OCI-LY3 (cell line): ENCODE results near the gene STX2.
"Not testable (repeated sequence)": the region's sequence is repeated elsewhere in the genome, so short reads cannot be mapped to it uniquely, and the experiment has no call there.

Experiments
- H2AFZ ChIP-seq: fragments of 200-600, 300-600 bp; shearing (Covaris generic); 2 replicates; pipeline ENCODE4 v1.6.0; 2014; ENCODE audit warnings: antibody characterized with exemption, low read depth, low read length
- H3K27ac ChIP-seq: fragments of 200-600, 300-600 bp; sonication (generic); 2 replicates; pipeline ENCODE4 v1.5.1; 2014; ENCODE audit warnings: mild to moderate bottlenecking, low read length, moderate library complexity, mixed read lengths
- H3K27me3 ChIP-seq: fragments of 200-600, 300-600 bp; sonication (generic); 2 replicates; pipeline ENCODE4 v1.6.1; 2014; ENCODE audit warnings: low read depth, low read length, mixed read lengths
- H3K36me3 ChIP-seq: fragments of 200-600, 300-600 bp; sonication (generic); replicated peaks from 2 replicates; pipeline ENCODE3; 2014; ENCODE audit warnings: low read depth, low read length, mixed read lengths
- H3K4me1 ChIP-seq: fragments of 300-600, 200-600 bp; sonication (generic); 2 replicates; pipeline ENCODE4 v1.6.1; 2014; ENCODE audit warnings: low read length, mixed read lengths
- H3K4me2 ChIP-seq: fragments of 200-600, 300-600 bp; sonication (generic); 2 replicates; pipeline ENCODE4 v1.6.1; 2014; ENCODE audit warnings: low read length, mixed read lengths
- H3K4me3 ChIP-seq: fragments of 300-600, 200-600 bp; sonication (generic); 2 replicates; pipeline ENCODE4 v1.5.1; 2014; ENCODE audit warnings: antibody characterized with exemption, mild to moderate bottlenecking, low read length, moderate library complexity
- H3K79me2 ChIP-seq: fragments of 300-600, 200-600 bp; shearing (Covaris generic); 2 replicates; pipeline ENCODE4 v1.6.1; 2014; ENCODE audit warnings: mild to moderate bottlenecking, low read length, mixed read lengths
- H3K9ac ChIP-seq: fragments of 300-600, 200-600 bp; shearing (Covaris generic); 2 replicates; pipeline ENCODE4 v1.6.0; 2014; ENCODE audit warnings: mild to moderate bottlenecking, low read length, moderate library complexity
- H3K9me3 ChIP-seq: fragments of 200-600, 300-600 bp; shearing (Covaris generic); 2 replicates; pipeline ENCODE4 v1.6.1; 2014; ENCODE audit warnings: low read length, mixed read lengths; ENCODE audit not compliant: insufficient read depth
- H4K20me1 ChIP-seq: fragments of 200-600, 300-600 bp; sonication (generic); 2 replicates; pipeline ENCODE4 v1.6.1; 2016; ENCODE audit warnings: low read length, mixed read lengths; ENCODE audit not compliant: insufficient read depth
- CTCF ChIP-seq: fragments of 200-600, 300-600 bp; sonication (generic); IDR thresholded peaks from 2 replicates; pipeline ENCODE4 v1.5.1; 2014; ENCODE audit warnings: antibody characterized with exemption, low read length, low read depth
- EZH2phosphoT487 ChIP-seq: fragments of 200-600 bp; shearing (Covaris generic); IDR thresholded peaks from 2 replicates; pipeline ENCODE4 v1.6.1; 2018; ENCODE audit warnings: antibody characterized with exemption, mixed run types, low read depth

Gene STX2

GRCh38 chr12:130871286-130872178, 32.5 kb upstream of the STX2 start, which contains the start of gene RAN:
Gene RAN (plus strand): TSS chr12:130872066. CDS start chr12:130872594, 528 bp downstream.
- H2AFZ ChIP-seq: no peak within 1 kb of the TSS
- peak within 1 kb of the TSS; percentile 100 for H3K9ac ChIP-seq
- H3K9me3 ChIP-seq: no peaks in the 10 kb centered on the region
- H3K4me2 ChIP-seq: peak within 1 kb of the TSS; percentile 88
- peaks cover 28% of the 10 kb centered on the region for H4K20me1 ChIP-seq
- peak within 1 kb of the TSS; percentile 97 for H3K4me3 ChIP-seq
- TF ChIP-seq CTCF (no peak), EZH2phosphoT487 (no peak)
- H3K27ac ChIP-seq: peak within 1 kb of the TSS; percentile 86
- peaks cover 31% of the 10 kb centered on the region for H3K36me3 ChIP-seq
- no peaks in the 10 kb centered on the region for H3K27me3 ChIP-seq
- H3K79me2 ChIP-seq: peaks cover 51% of the 10 kb centered on the region
- H3K4me1 ChIP-seq: peaks cover 41% of the 10 kb centered on the region

- peaks cover 44% of the 10 kb centered on the region for H3K79me2 ChIP-seq
- peak overlapping the region; percentile 90 for H3K9ac ChIP-seq
- no peaks in the 10 kb centered on the region for H3K9me3 ChIP-seq
- peaks cover 26% of the 10 kb centered on the region for H3K36me3 ChIP-seq
- H3K27ac ChIP-seq: peak overlapping the region; percentile 82
- peak overlapping the region; percentile 90 for H2AFZ ChIP-seq
- H3K4me3 ChIP-seq: peak overlapping the region; percentile 77
- H3K27me3 ChIP-seq: no peaks in the 10 kb centered on the region
- peaks cover 20% of the 10 kb centered on the region for H4K20me1 ChIP-seq
- peak overlapping the region; percentile 88 for H3K4me2 ChIP-seq
- H3K4me1 ChIP-seq: peaks cover 32% of the 10 kb centered on the region
- no peak for TF ChIP-seq EZH2phosphoT487
- peak; percentile 46 for TF ChIP-seq CTCF
These were observed 31.6 kb upstream of the STX2 start for GRCh38 chr12:130870442-130871285.

- Histone ChIP-seq H3K9ac (no peak overlapping the region), H4K20me1 (no peaks in the 10 kb centered on the region; the same call in 1 of the 2 replicates), H3K36me3 (peaks cover 9% of the 10 kb centered on the region), H3K27me3 (no peaks in the 10 kb centered on the region), H3K4me1 (peaks cover 11% of the 10 kb centered on the region), H3K4me3 (no peak overlapping the region), H2AFZ (no peak overlapping the region), H3K9me3 (no peaks in the 10 kb centered on the region), H3K27ac (no peak overlapping the region), H3K79me2 (peaks cover 22% of the 10 kb centered on the region), H3K4me2 (no peak overlapping the region)
- TF ChIP-seq EZH2phosphoT487 (no peak), CTCF (no peak)
These were observed 29.4 kb upstream of the STX2 start for GRCh38 chr12:130868412-130868811.

- no peak overlapping the region for H2AFZ ChIP-seq
- no peaks in the 10 kb centered on the region for H3K27me3 ChIP-seq
- H3K9me3 ChIP-seq: no peaks in the 10 kb centered on the region
- no peak overlapping the region for H3K9ac ChIP-seq
- no peaks in the 10 kb centered on the region for H3K4me1 ChIP-seq
- TF ChIP-seq EZH2phosphoT487 (no peak), CTCF (no peak)
- no peaks in the 10 kb centered on the region for H3K36me3 ChIP-seq
- no peak overlapping the region for H3K27ac ChIP-seq
- no peak overlapping the region for H3K4me3 ChIP-seq
- no peaks in the 10 kb centered on the region for H4K20me1 ChIP-seq
- H3K79me2 ChIP-seq: no peaks in the 10 kb centered on the region
- H3K4me2 ChIP-seq: no peak overlapping the region
These were observed 24.2 kb upstream of the STX2 start for GRCh38 chr12:130863298-130863697.

GRCh38 chr12:130862771-130863170, 23.7 kb upstream of the STX2 start:
- not testable (repeated sequence) for H3K9me3 ChIP-seq, H4K20me1 ChIP-seq, H3K4me3 ChIP-seq, H3K36me3 ChIP-seq, H3K79me2 ChIP-seq, H3K4me1 ChIP-seq, H3K27ac ChIP-seq, H3K9ac ChIP-seq, H2AFZ ChIP-seq, H3K4me2 ChIP-seq, H3K27me3 ChIP-seq
